Psoas muscle (tissue), 8 donors: Measurements from ENCODE around the gene CPLX4. TPM values are rescaled to one million over a fixed set of nuclear protein-coding genes. Genes with fewer than 3 reads are reported as not detected.

Experiments used
- ATAC-seq, 4 donors: fragments of 200-7000 bp; cut with Tn5 transposase; one replicate each; pipeline ENCODE4 v1.9.1; 2020; ENCODE audit warnings: moderate library complexity in 3 of 4, mild to moderate bottlenecking in 2 of 4
- DNase-seq, 2 donors: peaks; one replicate each; pipeline ENCODE4 v3.0.0-alpha.2; 2020
- H3K27ac ChIP-seq: fragments of 200-600 bp; one replicate; pipeline ENCODE4 v1.8.0; 2022
- H3K27me3 ChIP-seq, 3 donors: fragments of 200-600 bp in 1 of 3; one replicate each; pipeline versions ENCODE4 v1.6.1 to v1.8.0; 2013 to 2022; ENCODE audit warnings: low read length in 2 of 3, mild to moderate bottlenecking in 2 of 3, moderate library complexity in 1 of 3; ENCODE audit not compliant: insufficient read depth in 3 of 3
- H3K36me3 ChIP-seq, 2 donors: fragments of 200-600 bp in 1 of 2; one replicate each; pipeline versions ENCODE4 v1.6.1 to v1.8.0; 2013 to 2022; ENCODE audit warnings: low read depth in 1 of 2, mild to moderate bottlenecking in 1 of 2, moderate library complexity in 1 of 2; ENCODE audit not compliant: insufficient read depth in 1 of 2
- H3K4me1 ChIP-seq: fragments of 200-600 bp; one replicate; pipeline ENCODE4 v1.8.0; 2022
- H3K4me3 ChIP-seq: fragments of 200-600 bp; one replicate; pipeline ENCODE4 v1.8.0; 2022; ENCODE audit warnings: mild to moderate bottlenecking
- H3K9me3 ChIP-seq: fragments of 200-600 bp; one replicate; pipeline ENCODE4 v1.8.0; 2022
- WGBS, 3 donors: extraction: QIAGEN DNeasy Blood & Tissue Kit; methylation state at CpG; one replicate each; pipeline versions ENCODE4 v1.1.6 to v1.1.7; 2013; 5-methylcytosine and 5-hydroxymethylcytosine counted together
- intact Hi-C, 2 donors: fragments of 100-400 bp; cut with DNase I; formaldehyde crosslinking; loops; one replicate each; pipeline versions ENCODE4 v1.11.0 to v1.14.2; 2022
- polyA plus RNA-seq, 3 donors: library from polyadenylated mRNA; stranded (reverse); fragments of 200-250 nt; gene quantifications; one replicate each; pipeline ENCODE4 v1.2.3, GENCODE V29; 2013
- total RNA-seq, 4 donors: library from RNA; stranded (reverse); fragmentation: NEBNext Ultra II Directional in 2 of 4; extraction: Animal tissue kit (Norgen Biotek cat#: 25700) in 2 of 4; gene quantifications; one replicate each; pipeline versions ENCODE4 v1.2.1 to v1.2.4, GENCODE V29; 2021 to 2023
- TF ChIP-seq, protein P1 (sequence below): fragments of 200-600 bp; IDR thresholded peaks from one replicate; pipeline ENCODE4 v1.8.0; 2022; ENCODE audit warnings: antibody characterized with exemption
- donor health status: healthy with polysubstance abuse.
- donor health status: DM: no; HTN: no; CAD: no; lungs with moderate emphysema.
- donor health status: Bipolar disorder and iron deficiency.
- donor health status: healthy.
- donor health status: DM: yes; HTN: yes; CAD: no.
- donor health status: DM: no; HTN: no; CAD: no.
- donor health status: DM: no; HTN: no; CAD: no.
- donor health status: DM: yes; HTN: yes; CAD: no.

The CPLX4 gene
- total and polyA plus RNA-seq, 7 donors = not detected

DNA sequence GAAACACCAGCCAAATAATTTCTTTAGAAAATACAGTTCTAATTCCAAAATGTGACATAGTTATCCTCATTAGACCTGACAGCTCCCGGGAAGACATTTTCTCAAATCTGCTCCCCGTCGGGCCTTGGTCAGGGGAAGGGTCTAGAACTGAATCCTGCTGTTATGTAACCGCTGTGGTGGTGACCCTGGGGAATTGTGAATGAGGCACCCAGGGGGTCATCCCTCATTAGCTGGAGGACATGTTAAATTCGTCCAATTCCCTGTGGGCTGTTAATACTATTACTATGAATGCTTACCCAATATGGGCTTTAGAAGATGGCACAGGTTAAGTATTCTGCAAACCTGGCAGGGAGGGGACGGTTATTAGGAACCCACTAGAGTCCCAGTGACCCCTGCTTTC, 11.8 kb downstream of the CPLX4 start:
- H3K36me3 ChIP-seq = no peaks in the 10 kb centered on the region
- peaks cover 2 to 11% (median 6%) of the 10 kb centered on the region in 3 donors for H3K27me3 ChIP-seq
- peaks cover 3% of the 10 kb centered on the region for H3K4me1 ChIP-seq
- no peak overlapping the region for H3K4me3 ChIP-seq
- no peaks in the 10 kb centered on the region for H3K9me3 ChIP-seq
- TF ChIP-seq, protein P1, sequence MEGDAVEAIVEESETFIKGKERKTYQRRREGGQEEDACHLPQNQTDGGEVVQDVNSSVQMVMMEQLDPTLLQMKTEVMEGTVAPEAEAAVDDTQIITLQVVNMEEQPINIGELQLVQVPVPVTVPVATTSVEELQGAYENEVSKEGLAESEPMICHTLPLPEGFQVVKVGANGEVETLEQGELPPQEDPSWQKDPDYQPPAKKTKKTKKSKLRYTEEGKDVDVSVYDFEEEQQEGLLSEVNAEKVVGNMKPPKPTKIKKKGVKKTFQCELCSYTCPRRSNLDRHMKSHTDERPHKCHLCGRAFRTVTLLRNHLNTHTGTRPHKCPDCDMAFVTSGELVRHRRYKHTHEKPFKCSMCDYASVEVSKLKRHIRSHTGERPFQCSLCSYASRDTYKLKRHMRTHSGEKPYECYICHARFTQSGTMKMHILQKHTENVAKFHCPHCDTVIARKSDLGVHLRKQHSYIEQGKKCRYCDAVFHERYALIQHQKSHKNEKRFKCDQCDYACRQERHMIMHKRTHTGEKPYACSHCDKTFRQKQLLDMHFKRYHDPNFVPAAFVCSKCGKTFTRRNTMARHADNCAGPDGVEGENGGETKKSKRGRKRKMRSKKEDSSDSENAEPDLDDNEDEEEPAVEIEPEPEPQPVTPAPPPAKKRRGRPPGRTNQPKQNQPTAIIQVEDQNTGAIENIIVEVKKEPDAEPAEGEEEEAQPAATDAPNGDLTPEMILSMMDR = no peak
- ATAC-seq = no peak
- H3K27ac ChIP-seq = no peak overlapping the region
- intact Hi-C loops = no loop called here
- WGBS, 3 donors = 82 to 86% (median 82%) methylated on average over 6 of the region's 6 CpGs
- DNase-seq = no peak

GRCh38 chr18:59305295-59305694, 13.2 kb downstream of the CPLX4 start:
- no peaks in the 10 kb centered on the region for H3K9me3 ChIP-seq
- peaks cover 3% of the 10 kb centered on the region for H3K4me1 ChIP-seq
- TF ChIP-seq, protein P1 = no peak
- H3K36me3 ChIP-seq = no peaks in the 10 kb centered on the region
- no peak for DNase-seq
- H3K4me3 ChIP-seq = no peak overlapping the region
- intact Hi-C loops = no loop called here
- no peak for ATAC-seq
- 66 to 69% (median 67%) methylated on average over 4 of the region's 4 CpGs for WGBS, 3 donors
- H3K27me3 ChIP-seq = peaks cover 2 to 11% (median 6%) of the 10 kb centered on the region in 3 donors
- no peak overlapping the region for H3K27ac ChIP-seq

- intact Hi-C loops = no loop called here
- Histone ChIP-seq H3K27ac (no peak overlapping the region), H3K9me3 (no peaks in the 10 kb centered on the region), H3K36me3 (no peaks in the 10 kb centered on the region), H3K4me1 (peaks cover 1% of the 10 kb centered on the region), H3K27me3 (peaks cover 4 to 8% (median 6%) of the 10 kb centered on the region in 3 donors), H3K4me3 (no peak overlapping the region)
- no peak for DNase-seq
- ATAC-seq = no peak
- 72 to 76% (median 74%) methylated on average over 9 of the region's 9 CpGs for WGBS, 3 donors
- TF ChIP-seq, protein P1 = no peak
Observed at GRCh38 chr18:59303656-59304195, 14.7 kb downstream of the CPLX4 start.

DNA sequence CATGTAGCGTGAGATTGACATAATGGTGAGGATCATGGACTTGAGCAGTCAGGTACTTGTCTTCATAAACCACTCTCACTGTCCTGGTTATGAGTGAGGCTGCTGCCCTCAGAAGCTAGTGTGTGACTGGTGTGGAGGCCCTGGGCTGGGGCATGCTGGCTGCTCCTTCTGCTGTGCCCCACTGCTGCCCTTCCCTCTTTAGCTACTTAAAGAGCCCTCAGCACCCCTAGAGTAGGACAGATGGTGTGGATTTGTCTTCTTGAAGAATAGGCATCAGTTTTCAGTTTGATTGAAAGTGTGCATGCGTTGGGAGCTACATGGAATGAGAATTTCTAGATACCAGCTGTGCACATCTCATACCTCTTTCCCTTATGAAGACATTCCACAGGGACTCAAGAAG, 15.4 kb downstream of the CPLX4 start:
- Histone ChIP-seq H3K27me3 (peaks cover 4 to 9% (median 6%) of the 10 kb centered on the region in 3 donors), H3K9me3 (no peaks in the 10 kb centered on the region), H3K36me3 (no peaks in the 10 kb centered on the region), H3K27ac (no peak overlapping the region), H3K4me3 (no peak overlapping the region), H3K4me1 (no peaks in the 10 kb centered on the region)
- DNase-seq = no peak
- TF ChIP-seq, protein P1 = no peak
- intact Hi-C loops = no loop called here
- 52 to 78% (median 64%) methylated on average over 2 of the region's 2 CpGs for WGBS, 3 donors
- no peak for ATAC-seq

- Histone ChIP-seq H3K27ac (no peak overlapping the region), H3K4me3 (no peak overlapping the region), H3K4me1 (no peaks in the 10 kb centered on the region), H3K9me3 (no peaks in the 10 kb centered on the region), H3K27me3 (peaks cover 4 to 9% (median 6%) of the 10 kb centered on the region in 3 donors), H3K36me3 (no peaks in the 10 kb centered on the region)
- intact Hi-C loops = no loop called here
- ATAC-seq = no peak
- 76 to 83% (median 81%) methylated on average over 4 of the region's 4 CpGs for WGBS, 3 donors
- no peak for DNase-seq
- TF ChIP-seq, protein P1 = no peak
Observed at GRCh38 chr18:59301929-59302328, 16.5 kb downstream of the CPLX4 start.
